Measurements from ENCODE around the gene ATP8A2.

Gene ATP8A2

GRCh38 chr13:25587326-25587980, 215.7 kb downstream of the ATP8A2 start:
- DNase-seq: no peak
- in situ Hi-C loops (cut with MboI; ENCODE audit: low pct_unique_long_range_greater_than_20kb, low sequenced_read_pairs): no loop called here

- in situ Hi-C loops (cut with MboI; ENCODE audit: low pct_unique_long_range_greater_than_20kb, low sequenced_read_pairs): no loop called here
Measured at GRCh38 chr13:25588336-25589060, 216.7 kb downstream of the ATP8A2 start.

GRCh38 chr13:25598421-25598820, 226.6 kb downstream of the ATP8A2 start:
- in situ Hi-C loops (cut with MboI; ENCODE audit: low pct_unique_long_range_greater_than_20kb, low sequenced_read_pairs): no loop called here

More at GRCh38 chr13:25588336-25589060, 216.7 kb downstream of the ATP8A2 start:
- no peak for DNase-seq

GRCh38 chr13:25602176-25602575, 230.4 kb downstream of the ATP8A2 start:
- in situ Hi-C loops (cut with MboI; ENCODE audit: low pct_unique_long_range_greater_than_20kb, low sequenced_read_pairs): no loop called here
- DNase-seq: no peak

More at GRCh38 chr13:25598421-25598820, 226.6 kb downstream of the ATP8A2 start:
- DNase-seq: no peak

- no peak for DNase-seq
- in situ Hi-C loops (cut with MboI; ENCODE audit: low pct_unique_long_range_greater_than_20kb, low sequenced_read_pairs): no loop called here
Measured at GRCh38 chr13:25604106-25604505, 232.3 kb downstream of the ATP8A2 start.

- DNase-seq: no peak
- in situ Hi-C loops (cut with MboI; ENCODE audit: low pct_unique_long_range_greater_than_20kb, low sequenced_read_pairs): no loop called here
Measured at GRCh38 chr13:25607096-25607495, 235.3 kb downstream of the ATP8A2 start.

GRCh38 chr13:25608181-25608580, 236.4 kb downstream of the ATP8A2 start:
- DNase-seq: no peak
- in situ Hi-C loops (cut with MboI; ENCODE audit: low pct_unique_long_range_greater_than_20kb, low sequenced_read_pairs): no loop called here

- in situ Hi-C loops (cut with MboI; ENCODE audit: low pct_unique_long_range_greater_than_20kb, low sequenced_read_pairs): no loop called here
- no peak for DNase-seq
Measured at GRCh38 chr13:25616674-25617073, 244.9 kb downstream of the ATP8A2 start.

GRCh38 chr13:25619897-25620296, 248.1 kb downstream of the ATP8A2 start:
- no peak for DNase-seq
- in situ Hi-C loops (cut with MboI; ENCODE audit: low pct_unique_long_range_greater_than_20kb, low sequenced_read_pairs): no loop called here

GRCh38 chr13:25625414-25625813, 253.6 kb downstream of the ATP8A2 start:
- in situ Hi-C loops (cut with MboI; ENCODE audit: low pct_unique_long_range_greater_than_20kb, low sequenced_read_pairs): no loop called here
- DNase-seq: no peak

- DNase-seq: no peak
- in situ Hi-C loops (cut with MboI; ENCODE audit: low pct_unique_long_range_greater_than_20kb, low sequenced_read_pairs): no loop called here
Measured at GRCh38 chr13:25630329-25630900, 258.6 kb downstream of the ATP8A2 start.

GRCh38 chr13:25632166-25632888, 260.6 kb downstream of the ATP8A2 start:
- DNase-seq: no peak
- in situ Hi-C loops (cut with MboI; ENCODE audit: low pct_unique_long_range_greater_than_20kb, low sequenced_read_pairs): no loop called here

- no peak for DNase-seq
- in situ Hi-C loops (cut with MboI; ENCODE audit: low pct_unique_long_range_greater_than_20kb, low sequenced_read_pairs): no loop called here
Measured at GRCh38 chr13:25633093-25633492, 261.3 kb downstream of the ATP8A2 start.

- DNase-seq: no peak
- in situ Hi-C loops (cut with MboI; ENCODE audit: low pct_unique_long_range_greater_than_20kb, low sequenced_read_pairs): no loop called here
Measured at GRCh38 chr13:25645681-25646080, 273.9 kb downstream of the ATP8A2 start.

- DNase-seq: no peak
- in situ Hi-C loops (cut with MboI; ENCODE audit: low pct_unique_long_range_greater_than_20kb, low sequenced_read_pairs): no loop called here
Measured at GRCh38 chr13:25649001-25649633, 277.3 kb downstream of the ATP8A2 start.

GRCh38 chr13:25652764-25653163, 281.0 kb downstream of the ATP8A2 start:
- in situ Hi-C loops (cut with MboI; ENCODE audit: low pct_unique_long_range_greater_than_20kb, low sequenced_read_pairs): no loop called here
- DNase-seq: no peak

GRCh38 chr13:25654322-25654721, 282.5 kb downstream of the ATP8A2 start:
- no peak for DNase-seq
- in situ Hi-C loops (cut with MboI; ENCODE audit: low pct_unique_long_range_greater_than_20kb, low sequenced_read_pairs): no loop called here

- in situ Hi-C loops (cut with MboI; ENCODE audit: low pct_unique_long_range_greater_than_20kb, low sequenced_read_pairs): no loop called here
- DNase-seq: no peak
Measured at GRCh38 chr13:25657157-25657556, 285.4 kb downstream of the ATP8A2 start.

GRCh38 chr13:25659091-25659795, 287.5 kb downstream of the ATP8A2 start:
- in situ Hi-C loops (cut with MboI; ENCODE audit: low pct_unique_long_range_greater_than_20kb, low sequenced_read_pairs): no loop called here
- DNase-seq: no peak

Data from KBM-7 (cell line).